GM19455 (cell line): ENCODE data around the gene RNASE4.
"Not testable (repeated sequence)": the region's sequence is repeated elsewhere in the genome, so short reads cannot be mapped to it uniquely, and the experiment has no call there.

Experiments
- ATAC-seq: cut with Tn5 transposase; IDR thresholded peaks from one replicate; pipeline ENCODE4 v1.9.1; 2021; ENCODE audit not compliant: unreplicated experiment

RNASE4 gene

DNA sequence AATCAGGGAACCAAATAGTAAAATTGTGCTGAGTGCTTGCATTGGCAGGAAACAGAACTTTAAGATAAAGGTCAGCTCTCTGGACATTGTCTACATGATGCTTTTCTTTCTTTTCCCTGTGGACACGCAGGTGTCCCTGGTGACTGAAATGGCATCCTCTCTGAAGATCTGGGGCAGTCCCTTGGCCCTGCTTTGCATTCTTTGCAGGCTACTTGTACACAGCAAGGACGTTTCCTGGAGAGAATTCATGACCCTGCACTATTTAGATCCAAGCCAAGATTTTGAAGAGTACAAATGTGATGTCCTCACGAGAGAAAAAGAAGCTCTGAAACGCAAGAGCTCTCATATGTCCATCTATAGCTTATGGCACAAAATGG lies 50.1 kb downstream of the RNASE4 start:
- ATAC-seq: no peak

DNA sequence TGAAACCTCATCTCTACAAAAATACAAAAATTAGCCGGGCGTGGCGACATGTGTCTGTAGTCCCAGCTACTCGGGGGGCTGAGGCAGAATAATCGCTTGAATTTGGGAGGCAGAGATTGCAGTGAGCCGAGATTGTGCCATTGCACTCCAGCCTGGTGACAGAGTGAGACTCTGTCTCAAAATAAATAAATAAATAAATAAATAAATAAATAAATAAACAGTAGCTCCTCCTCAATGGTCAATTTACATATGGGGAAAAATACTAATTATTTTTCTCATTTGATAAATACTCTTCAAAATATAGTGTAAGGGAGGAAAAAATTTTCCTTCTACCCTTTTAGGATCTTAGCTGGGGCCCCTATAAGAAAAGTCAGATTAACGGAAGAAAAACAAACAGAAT lies 53.9 kb downstream of the RNASE4 start:
- ATAC-seq: not testable (repeated sequence)

GRCh38 chr14:20742132-20742531 lies 57.8 kb downstream of the RNASE4 start:
- no peak for ATAC-seq

GRCh38 chr14:20743556-20743955 lies 59.2 kb downstream of the RNASE4 start:
- no peak for ATAC-seq

- no peak for ATAC-seq
These were observed 61.4 kb downstream of the RNASE4 start, which contains the start of gene EDDM3A for GRCh38 chr14:20745571-20746358. Gene EDDM3A, plus strand, starts transcription at chr14:20745887. Its CDS starts 1,694 bp downstream, at chr14:20747581.

- no peak for ATAC-seq
These were observed 62.2 kb downstream of the RNASE4 start for GRCh38 chr14:20746566-20746965.

DNA sequence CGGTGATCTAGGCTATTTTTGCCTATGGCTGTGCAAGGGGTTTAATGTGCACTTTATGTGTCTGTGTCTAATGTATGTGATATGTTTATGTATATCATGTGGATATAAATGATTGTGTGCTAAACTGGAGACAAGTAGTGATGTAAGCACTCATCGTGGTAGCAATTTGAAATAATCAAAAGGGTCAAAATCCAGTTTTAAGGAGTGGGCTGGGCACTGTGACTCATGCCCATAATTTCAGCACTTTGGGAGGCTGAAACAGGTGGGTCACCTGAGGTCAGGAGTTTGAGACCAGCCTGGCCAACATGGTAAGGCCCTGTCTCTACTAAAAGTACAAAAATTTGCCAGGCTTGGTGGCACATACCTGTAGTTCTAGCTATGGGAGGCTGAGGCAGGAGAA lies 64.1 kb downstream of the RNASE4 start:
- no peak for ATAC-seq

DNA sequence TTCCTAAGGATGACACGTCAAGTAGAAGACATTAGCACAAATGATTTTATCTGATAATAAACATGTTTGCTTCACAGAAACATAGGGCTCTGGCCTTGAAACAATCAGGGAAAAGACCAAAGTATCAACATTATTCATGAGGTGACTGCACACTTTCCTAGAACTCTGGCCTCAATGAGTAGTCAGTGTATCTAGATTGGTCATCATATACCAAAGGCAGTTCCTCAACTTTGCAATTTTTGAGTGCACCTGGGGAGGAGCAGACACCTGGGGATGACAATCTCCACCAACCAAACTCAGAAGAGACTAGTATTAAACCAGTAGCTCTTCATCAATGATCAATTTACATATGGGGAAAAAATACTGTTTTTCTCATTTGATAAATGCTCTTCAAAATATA lies 65.8 kb downstream of the RNASE4 start:
- no peak for ATAC-seq
